ENCODE results near the gene QSOX2. TPM values are rescaled to one million over a fixed set of nuclear protein-coding genes. Genes with fewer than 3 reads are reported as not detected.

QSOX2 gene
- total RNA-seq, 2 experiments from 2014 or later, result 14.4 TPM

GRCh38 chr9:136273244-136273865 lies 27.7 kb upstream of the QSOX2 start:
- no peak overlapping the region for H3K4me3 Mint-ChIP-seq
- ChIA-PET CTCF (no interaction called here), POLR2A (no interaction called here)
- H3K4me1 ChIP-seq (ENCODE audit: insufficient read depth, low read length), result no peaks in the 10 kb centered on the region
- no peaks in the 10 kb centered on the region for H3K9me3 Mint-ChIP-seq
- no peak overlapping the region for H3K27ac Mint-ChIP-seq
- DNase-seq (no peak), ATAC-seq (ENCODE audit: poor library complexity) (no peak)
- H3K27ac ChIP-seq (ENCODE audit: low read depth in 1 of 2, low read length in 2 of 2), result no peak overlapping the region
- no peak for TF ChIP-seq CTCF (IDR thresholded peaks at IDR 0.05)
- H3K9me3 ChIP-seq (ENCODE audit: control insufficient read depth in 1 of 2, insufficient read depth in 1 of 2, low read length in 2 of 2), result peaks cover 0 to 5% of the 10 kb centered on the region in 2 experiments
- no peaks in the 10 kb centered on the region for H3K27me3 ChIP-seq (ENCODE audit: control insufficient read depth in 1 of 2, insufficient read depth in 2 of 2, low read length in 2 of 2)
- intact Hi-C loops (cut with DNase I, micrococcal nuclease), result no loop called here
- H3K36me3 Mint-ChIP-seq (ENCODE audit: low read depth), result no peaks in the 10 kb centered on the region
- H3K27me3 Mint-ChIP-seq, result peaks cover 7% of the 10 kb centered on the region
- H3K36me3 ChIP-seq (ENCODE audit: insufficient read depth, low read length), result no peaks in the 10 kb centered on the region
- H3K4me1 Mint-ChIP-seq (ENCODE audit: low read depth), result no peaks in the 10 kb centered on the region
- H3K4me3 ChIP-seq (ENCODE audit: low read length), result no peak overlapping the region

GRCh38 chr9:136270173-136270705 lies 24.6 kb upstream of the QSOX2 start:
- ATAC-seq (ENCODE audit: poor library complexity) (no peak), DNase-seq (no peak)
- Mint-ChIP-seq H3K27me3 (peaks cover 7% of the 10 kb centered on the region), H3K27ac (no peak overlapping the region), H3K9me3 (no peaks in the 10 kb centered on the region), H3K4me1 (ENCODE audit: low read depth) (peaks cover 4% of the 10 kb centered on the region), H3K4me3 (no peak overlapping the region), H3K36me3 (ENCODE audit: low read depth) (no peaks in the 10 kb centered on the region)
- H3K36me3 ChIP-seq (ENCODE audit: insufficient read depth, low read length), result no peaks in the 10 kb centered on the region
- intact Hi-C loops (cut with DNase I, micrococcal nuclease), result no loop called here
- no peak overlapping the region for H3K4me3 ChIP-seq (ENCODE audit: low read length)
- H3K27ac ChIP-seq (ENCODE audit: low read depth in 1 of 2, low read length in 2 of 2), result no peak overlapping the region
- H3K4me1 ChIP-seq (ENCODE audit: insufficient read depth, low read length), result peaks cover 15% of the 10 kb centered on the region
- TF ChIP-seq CTCF (IDR thresholded peaks at IDR 0.05), result no peak
- POLR2A ChIA-PET, result no interaction called here
- H3K27me3 ChIP-seq (ENCODE audit: control insufficient read depth in 1 of 2, insufficient read depth in 2 of 2, low read length in 2 of 2), result no peaks in the 10 kb centered on the region
- peaks cover 0 to 3% of the 10 kb centered on the region in 2 experiments for H3K9me3 ChIP-seq (ENCODE audit: control insufficient read depth in 1 of 2, insufficient read depth in 1 of 2, low read length in 2 of 2)
- CTCF ChIA-PET, result interaction anchor here (1.0 kb wide), 1 partner anchor 303 kb away, joined by 3 read pairs; no protein-coding TSS in a partner anchor

- intact Hi-C loops (cut with DNase I, micrococcal nuclease), result loop anchor here in 1 of 2 experiments (2.0 kb wide), 1 partner anchor 94 kb away; the partner anchor contains the start of gene DNLZ
- H3K9me3 ChIP-seq (ENCODE audit: control insufficient read depth in 1 of 2, insufficient read depth in 1 of 2, low read length in 2 of 2), result peaks cover 0 to 3% of the 10 kb centered on the region in 2 experiments
- POLR2A ChIA-PET, result interaction anchor here (2.1 to 2.3 kb wide), 2 partner anchors 25 to 95 kb away, joined by 12 to 15 read pairs; partner anchors contain the start of gene DNLZ
- CTCF ChIA-PET, result no interaction called here
- Mint-ChIP-seq H3K4me3 (no peak overlapping the region), H3K27me3 (peaks cover 7% of the 10 kb centered on the region), H3K9me3 (no peaks in the 10 kb centered on the region), H3K27ac (no peak overlapping the region), H3K4me1 (ENCODE audit: low read depth) (peaks cover 4% of the 10 kb centered on the region), H3K36me3 (ENCODE audit: low read depth) (no peaks in the 10 kb centered on the region)
- H3K4me1 ChIP-seq (ENCODE audit: insufficient read depth, low read length), result peaks cover 15% of the 10 kb centered on the region
- H3K36me3 ChIP-seq (ENCODE audit: insufficient read depth, low read length), result no peaks in the 10 kb centered on the region
- DNase-seq, result no peak
- no peaks in the 10 kb centered on the region for H3K27me3 ChIP-seq (ENCODE audit: control insufficient read depth in 1 of 2, insufficient read depth in 2 of 2, low read length in 2 of 2)
- no peak for TF ChIP-seq CTCF (IDR thresholded peaks at IDR 0.05)
- ATAC-seq (ENCODE audit: poor library complexity), result no peak
- no peak overlapping the region for H3K4me3 ChIP-seq (ENCODE audit: low read length)
- H3K27ac ChIP-seq (ENCODE audit: low read depth in 1 of 2, low read length in 2 of 2), result no peak overlapping the region
Observed at GRCh38 chr9:136268735-136269134, 23.1 kb upstream of the QSOX2 start.
